OCI-LY3 (cell line): ENCODE results near the gene MMP7.

Experiments
- EZH2phosphoT487 ChIP-seq: fragments of 200-600 bp; shearing (Covaris generic); IDR thresholded peaks from 2 replicates; pipeline ENCODE4 v1.6.1; 2018; ENCODE audit warnings: antibody characterized with exemption, mixed run types, low read depth
- TF ChIP-seq, protein P1 (sequence below): fragments of 200-600, 300-600 bp; sonication (generic); IDR thresholded peaks from 2 replicates; pipeline ENCODE4 v1.5.1; 2014; ENCODE audit warnings: antibody characterized with exemption, low read length, low read depth

DNA sequence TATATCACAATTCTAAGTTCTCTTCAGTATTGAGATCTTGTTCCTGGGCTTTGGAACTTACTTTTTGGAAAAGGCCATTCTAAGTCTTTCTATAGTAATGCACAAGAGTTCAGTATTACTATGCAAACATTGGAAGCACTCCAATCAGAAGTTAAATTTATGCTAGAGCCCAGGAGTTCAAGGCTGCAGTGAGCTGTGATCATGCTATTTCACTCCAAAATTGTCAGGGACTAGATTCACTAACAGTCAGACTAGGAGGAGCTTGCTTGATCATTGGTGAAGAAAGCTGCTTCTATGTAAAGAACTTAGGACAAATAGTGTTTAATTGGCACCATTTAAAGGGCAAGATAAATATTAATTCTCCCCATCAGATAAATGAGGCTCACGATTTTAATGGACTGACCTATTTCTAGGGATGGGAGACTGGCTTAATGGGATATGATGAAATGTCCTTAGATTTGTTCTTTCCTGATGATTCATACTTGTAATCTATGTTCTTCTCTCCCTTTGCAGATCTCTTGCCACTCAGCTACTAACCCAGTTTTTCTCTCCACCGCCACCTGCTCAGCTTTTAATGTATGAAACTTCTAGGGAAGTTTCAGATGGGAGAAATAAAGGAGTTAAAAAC, 45.3 kb downstream of the MMP7 start:
- TF ChIP-seq, protein P1, sequence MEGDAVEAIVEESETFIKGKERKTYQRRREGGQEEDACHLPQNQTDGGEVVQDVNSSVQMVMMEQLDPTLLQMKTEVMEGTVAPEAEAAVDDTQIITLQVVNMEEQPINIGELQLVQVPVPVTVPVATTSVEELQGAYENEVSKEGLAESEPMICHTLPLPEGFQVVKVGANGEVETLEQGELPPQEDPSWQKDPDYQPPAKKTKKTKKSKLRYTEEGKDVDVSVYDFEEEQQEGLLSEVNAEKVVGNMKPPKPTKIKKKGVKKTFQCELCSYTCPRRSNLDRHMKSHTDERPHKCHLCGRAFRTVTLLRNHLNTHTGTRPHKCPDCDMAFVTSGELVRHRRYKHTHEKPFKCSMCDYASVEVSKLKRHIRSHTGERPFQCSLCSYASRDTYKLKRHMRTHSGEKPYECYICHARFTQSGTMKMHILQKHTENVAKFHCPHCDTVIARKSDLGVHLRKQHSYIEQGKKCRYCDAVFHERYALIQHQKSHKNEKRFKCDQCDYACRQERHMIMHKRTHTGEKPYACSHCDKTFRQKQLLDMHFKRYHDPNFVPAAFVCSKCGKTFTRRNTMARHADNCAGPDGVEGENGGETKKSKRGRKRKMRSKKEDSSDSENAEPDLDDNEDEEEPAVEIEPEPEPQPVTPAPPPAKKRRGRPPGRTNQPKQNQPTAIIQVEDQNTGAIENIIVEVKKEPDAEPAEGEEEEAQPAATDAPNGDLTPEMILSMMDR: no peak
- TF ChIP-seq EZH2phosphoT487: no peak
